VCaP (cell line): Measurements from ENCODE around the gene KMT2E.
A peak's percentile ranks its signal among the peaks of the same experiment; 100 is the strongest.

Source experiments
- H3K27ac ChIP-seq: fragments of 450-650 bp; 2 replicates; pipeline ENCODE4 v1.5.1; 2017
- TF ChIP-seq, protein P1 (sequence below): fragments of 450-650 bp; conservative IDR thresholded peaks from 2 replicates; pipeline ENCODE4 v1.5.1; 2017; ENCODE audit warnings: mild to moderate bottlenecking, moderate library complexity

KMT2E gene

GRCh38 chr7:104993217-104993862, 20.7 kb upstream of the KMT2E start:
- no peak overlapping the region for H3K27ac ChIP-seq

DNA sequence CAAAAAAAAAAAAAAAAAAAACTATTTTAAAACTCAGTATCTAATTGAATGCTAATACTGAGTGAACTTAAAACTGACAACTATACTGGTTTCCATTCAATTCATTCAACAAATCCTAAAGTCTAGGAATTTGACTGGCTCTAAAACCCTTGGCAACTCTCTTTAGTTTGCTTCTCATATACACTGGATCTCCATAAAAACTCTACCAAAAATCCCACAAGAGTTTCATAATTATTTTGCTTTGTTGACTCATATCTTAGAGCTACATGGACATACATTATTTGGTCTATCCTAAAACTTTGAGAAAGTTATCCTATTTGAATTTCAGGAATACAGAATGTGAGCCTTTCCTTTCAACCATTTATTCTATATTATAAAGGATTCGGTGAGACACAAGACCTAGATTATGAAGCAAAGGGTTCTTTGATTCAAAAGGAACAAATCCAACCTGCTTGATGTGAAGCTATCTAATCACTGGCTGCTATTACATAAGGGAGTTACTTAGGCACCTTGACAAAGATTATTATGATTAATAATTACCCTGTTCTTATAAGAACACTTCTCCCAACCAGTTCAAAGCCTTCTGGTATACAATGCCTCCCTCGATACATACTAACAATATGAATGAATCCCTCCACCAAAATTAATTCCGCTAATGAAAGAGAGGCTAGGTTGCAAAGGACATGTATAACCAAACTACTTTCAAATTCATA, 15.8 kb upstream of the KMT2E start:
- TF ChIP-seq, protein P1, sequence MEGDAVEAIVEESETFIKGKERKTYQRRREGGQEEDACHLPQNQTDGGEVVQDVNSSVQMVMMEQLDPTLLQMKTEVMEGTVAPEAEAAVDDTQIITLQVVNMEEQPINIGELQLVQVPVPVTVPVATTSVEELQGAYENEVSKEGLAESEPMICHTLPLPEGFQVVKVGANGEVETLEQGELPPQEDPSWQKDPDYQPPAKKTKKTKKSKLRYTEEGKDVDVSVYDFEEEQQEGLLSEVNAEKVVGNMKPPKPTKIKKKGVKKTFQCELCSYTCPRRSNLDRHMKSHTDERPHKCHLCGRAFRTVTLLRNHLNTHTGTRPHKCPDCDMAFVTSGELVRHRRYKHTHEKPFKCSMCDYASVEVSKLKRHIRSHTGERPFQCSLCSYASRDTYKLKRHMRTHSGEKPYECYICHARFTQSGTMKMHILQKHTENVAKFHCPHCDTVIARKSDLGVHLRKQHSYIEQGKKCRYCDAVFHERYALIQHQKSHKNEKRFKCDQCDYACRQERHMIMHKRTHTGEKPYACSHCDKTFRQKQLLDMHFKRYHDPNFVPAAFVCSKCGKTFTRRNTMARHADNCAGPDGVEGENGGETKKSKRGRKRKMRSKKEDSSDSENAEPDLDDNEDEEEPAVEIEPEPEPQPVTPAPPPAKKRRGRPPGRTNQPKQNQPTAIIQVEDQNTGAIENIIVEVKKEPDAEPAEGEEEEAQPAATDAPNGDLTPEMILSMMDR = no peak
- H3K27ac ChIP-seq = no peak overlapping the region

More at GRCh38 chr7:104993217-104993862, 20.7 kb upstream of the KMT2E start:
- TF ChIP-seq, protein P1 = no peak

- no peak overlapping the region for H3K27ac ChIP-seq
- TF ChIP-seq, protein P1 = no peak
These were observed 13.8 kb upstream of the KMT2E start for GRCh38 chr7:105000200-105000599.

DNA sequence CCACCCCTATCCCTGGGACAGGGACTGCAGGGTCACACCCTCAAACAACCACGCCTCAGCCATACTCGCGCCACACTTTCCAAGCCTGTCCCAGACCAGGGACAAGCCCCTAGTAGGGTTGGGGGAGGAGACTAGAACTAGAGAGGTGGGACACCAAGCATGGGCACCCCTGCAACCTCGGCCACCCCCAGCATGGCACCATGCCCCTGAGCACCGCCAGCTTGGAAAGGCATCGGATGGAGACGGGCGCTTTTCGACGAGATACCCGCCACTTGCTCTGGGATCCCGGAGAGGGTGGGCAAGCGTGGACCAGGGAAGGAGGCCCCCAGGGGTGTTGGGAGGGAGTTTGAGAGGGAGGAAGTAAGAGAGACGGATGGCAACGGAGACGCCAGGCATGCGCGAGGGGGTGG, 13.1 kb upstream of the KMT2E start:
- H3K27ac ChIP-seq = no peak overlapping the region

DNA sequence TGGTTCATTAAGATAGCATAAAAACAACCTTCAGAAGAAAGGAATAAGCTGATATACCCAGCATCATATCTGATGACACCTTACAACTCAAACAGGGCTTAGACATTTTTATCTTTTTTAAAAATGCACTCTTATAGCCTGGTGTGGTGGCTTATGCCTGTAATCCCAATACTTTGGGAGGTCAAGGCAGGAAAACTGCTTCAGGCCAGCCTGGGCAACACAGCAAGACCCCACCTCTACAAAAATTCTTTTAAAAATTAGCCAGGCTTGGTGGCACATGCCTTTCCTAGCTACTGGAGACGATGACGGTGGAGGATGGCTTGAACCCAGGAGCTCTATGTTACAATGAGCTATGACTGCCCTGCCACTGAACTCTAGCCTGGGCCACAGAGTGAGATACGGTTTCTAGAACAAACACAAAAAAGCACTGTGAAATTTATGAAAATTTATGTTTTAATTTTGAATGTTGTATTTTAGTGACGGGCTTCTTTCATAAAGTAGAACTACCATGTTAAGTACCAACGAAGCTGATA, 12.3 kb upstream of the KMT2E start:
- no peak overlapping the region for H3K27ac ChIP-seq
- TF ChIP-seq, protein P1 = no peak

More for the DNA sequence above, 13.1 kb upstream of the KMT2E start:
- TF ChIP-seq, protein P1 = no peak

- peak overlapping the region; percentile 100 for H3K27ac ChIP-seq
- TF ChIP-seq, protein P1 = no peak
These were observed 10.7 kb upstream of the KMT2E start for GRCh38 chr7:105003275-105003674.

GRCh38 chr7:105003872-105004510, 10.0 kb upstream of the KMT2E start:
- TF ChIP-seq, protein P1 = no peak
- peak overlapping the region; percentile 100 for H3K27ac ChIP-seq

- peak overlapping the region; percentile 100 for H3K27ac ChIP-seq
These were observed 9.0 kb upstream of the KMT2E start for GRCh38 chr7:105005006-105005405.

- H3K27ac ChIP-seq = peak overlapping the region; percentile 100
These were observed 8.5 kb upstream of the KMT2E start for GRCh38 chr7:105005486-105005885.
